Stimulated activated CD4-positive, alpha-beta T cell treated with anti-CD3 and anti-CD28 coated beads, Interleukin-1b, Interleukin-23, amount 100 ng/mL, for 1 hour (primary cell): ENCODE measurements around the gene COA4.

Source experiments
- DNase-seq, 2 donors: peaks; one replicate each; pipeline ENCODE4 v3.0.0-alpha.2; 2020; ENCODE audit warnings: low read depth in 2 of 2

The COA4 gene

DNA sequence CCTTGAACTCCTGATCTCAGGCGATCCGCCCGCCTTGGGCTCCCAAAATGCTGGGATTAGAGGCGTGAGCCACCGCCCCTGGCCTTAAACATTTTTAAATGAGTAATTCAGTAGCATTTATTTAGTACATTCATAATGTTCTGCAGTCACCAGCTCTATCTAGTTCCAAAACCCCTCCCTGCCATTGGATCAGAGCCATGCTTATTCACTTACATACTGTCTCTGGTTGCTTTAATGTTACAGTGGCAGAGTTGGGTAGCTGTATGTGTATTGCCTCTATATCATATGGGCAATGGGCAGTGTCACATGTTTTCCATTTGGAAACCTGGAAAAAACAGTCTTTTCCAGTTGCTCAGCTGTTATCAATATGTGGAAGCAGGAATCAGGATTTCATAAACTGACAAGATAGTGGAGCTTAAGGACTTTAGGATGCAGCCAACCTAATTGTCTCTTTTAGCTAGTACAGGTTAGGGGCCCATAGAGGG is 10.5 kb downstream of the COA4 start:
- no peak for DNase-seq

DNA sequence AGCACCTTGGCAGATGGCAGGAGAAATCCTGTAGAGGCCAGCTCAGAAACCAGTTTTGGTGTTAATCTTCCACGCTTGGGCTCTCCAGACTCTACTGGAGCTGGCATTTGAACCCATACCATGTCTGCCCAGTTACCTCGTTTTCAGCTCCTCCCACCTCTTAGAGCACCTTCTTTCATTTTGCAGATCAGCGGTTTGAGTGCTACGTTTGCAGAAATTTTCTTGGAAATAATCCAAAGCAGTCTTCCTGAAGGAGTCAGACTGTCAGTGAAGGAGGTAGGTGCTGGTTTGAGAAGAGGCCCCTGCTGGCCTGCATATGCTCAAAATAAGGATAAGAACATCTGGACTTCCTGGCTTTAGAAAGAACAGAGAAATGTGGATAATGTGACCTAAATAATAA is 13.7 kb downstream of the COA4 start:
- DNase-seq, result no peak

DNA sequence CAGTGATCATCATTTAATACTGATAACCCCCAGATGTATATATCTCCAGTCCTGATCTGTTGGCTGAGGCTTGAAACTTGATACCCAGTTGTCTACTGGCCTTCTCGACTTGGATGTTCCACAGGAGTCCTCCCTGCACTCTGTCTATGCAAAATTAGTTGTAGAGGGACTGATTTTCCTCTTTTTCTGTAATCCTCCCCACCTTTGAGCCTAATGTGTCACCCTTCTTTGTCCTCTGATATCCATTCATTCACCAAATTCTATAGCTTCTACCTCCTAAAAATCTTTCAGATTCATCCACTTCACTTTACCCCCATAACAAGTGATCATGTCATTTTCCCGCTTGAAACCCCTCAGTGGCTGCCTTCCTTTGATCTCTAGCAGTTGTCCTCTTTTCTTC is 16.4 kb downstream of the COA4 start:
- DNase-seq, result no peak

DNA sequence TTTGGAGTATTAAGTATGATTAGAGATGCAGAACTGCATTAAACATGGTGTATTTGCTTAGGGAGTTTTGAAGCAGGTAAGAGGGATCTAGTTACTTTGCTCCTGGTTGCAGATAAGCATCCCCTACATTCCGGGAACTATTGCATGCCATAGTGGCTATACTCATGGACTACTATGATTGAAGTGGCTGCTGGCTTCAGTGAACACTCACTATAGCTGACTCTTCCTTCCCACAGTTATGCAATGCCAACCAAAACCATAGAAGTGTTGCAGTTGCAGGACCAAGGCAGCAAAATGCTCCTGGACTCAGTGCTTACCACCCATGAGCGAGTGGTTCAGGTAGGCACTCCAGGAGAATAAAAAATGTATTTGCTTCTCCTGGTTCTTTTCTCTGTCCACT is 17.0 kb downstream of the COA4 start:
- DNase-seq, result no peak

DNA sequence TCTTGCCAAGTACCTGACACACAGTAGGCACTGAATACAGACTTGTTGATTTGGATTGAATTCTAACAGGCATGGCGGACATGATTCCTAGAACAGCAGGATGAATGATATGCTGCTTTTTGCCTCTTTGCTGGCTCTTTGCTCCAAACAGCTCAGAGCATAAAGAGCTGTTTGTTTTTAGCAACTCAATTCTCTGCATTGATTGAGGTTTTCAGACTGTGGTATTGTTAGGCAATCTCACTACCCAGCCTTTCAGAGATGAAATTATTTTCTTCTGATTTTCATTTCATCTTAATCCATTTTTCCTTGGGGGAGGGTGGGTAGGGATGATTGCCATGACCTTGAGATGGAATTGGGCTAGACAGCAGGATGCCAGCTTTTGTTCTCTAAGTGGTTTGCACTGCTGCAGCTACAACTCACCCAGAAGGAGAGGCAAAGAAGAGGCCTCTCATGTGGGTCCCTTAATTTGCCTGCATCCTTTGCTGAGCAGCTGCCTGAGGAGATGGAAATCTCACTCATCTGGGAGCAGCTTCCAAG is 20.5 kb downstream of the COA4 start:
- DNase-seq, result no peak

DNA sequence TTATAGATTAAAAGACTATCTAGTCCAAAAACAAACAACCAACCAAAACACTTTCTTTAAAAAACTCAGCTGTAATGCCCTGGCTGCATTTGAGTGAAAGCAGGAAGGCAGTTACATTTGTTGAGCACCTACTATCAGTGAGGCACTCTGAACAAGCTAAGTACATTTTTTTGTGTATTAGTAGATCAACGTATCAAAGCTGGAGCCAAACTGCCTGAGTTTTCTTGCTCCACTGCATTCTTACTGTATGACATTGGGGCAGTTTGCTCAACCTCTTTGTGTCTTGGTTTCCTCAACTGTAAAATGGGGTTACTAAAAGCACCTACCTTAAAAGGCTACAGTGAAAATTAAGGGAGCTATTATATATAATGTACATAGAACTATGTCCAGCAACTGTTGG is 22.0 kb downstream of the COA4 start:
- no peak for DNase-seq

DNA sequence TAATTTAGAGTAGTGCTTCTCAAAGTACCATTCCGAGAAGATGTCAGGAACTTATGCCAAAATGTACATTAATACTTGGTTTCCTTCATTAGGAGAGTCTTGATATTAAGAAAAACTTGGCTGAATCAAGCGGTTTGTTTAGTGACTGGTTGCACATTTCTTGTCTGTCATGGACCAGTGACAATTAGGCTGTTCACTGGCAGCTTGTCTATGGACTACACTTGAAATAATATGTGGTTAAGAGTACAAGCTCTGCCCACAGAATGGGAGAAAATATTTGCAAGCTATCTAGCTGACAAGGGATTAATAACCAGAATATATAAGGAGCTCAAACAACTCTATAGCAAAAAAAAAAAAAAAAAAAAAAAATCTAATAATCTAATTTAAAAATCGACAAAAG is 24.6 kb downstream of the COA4 start:
- DNase-seq, result no peak

DNA sequence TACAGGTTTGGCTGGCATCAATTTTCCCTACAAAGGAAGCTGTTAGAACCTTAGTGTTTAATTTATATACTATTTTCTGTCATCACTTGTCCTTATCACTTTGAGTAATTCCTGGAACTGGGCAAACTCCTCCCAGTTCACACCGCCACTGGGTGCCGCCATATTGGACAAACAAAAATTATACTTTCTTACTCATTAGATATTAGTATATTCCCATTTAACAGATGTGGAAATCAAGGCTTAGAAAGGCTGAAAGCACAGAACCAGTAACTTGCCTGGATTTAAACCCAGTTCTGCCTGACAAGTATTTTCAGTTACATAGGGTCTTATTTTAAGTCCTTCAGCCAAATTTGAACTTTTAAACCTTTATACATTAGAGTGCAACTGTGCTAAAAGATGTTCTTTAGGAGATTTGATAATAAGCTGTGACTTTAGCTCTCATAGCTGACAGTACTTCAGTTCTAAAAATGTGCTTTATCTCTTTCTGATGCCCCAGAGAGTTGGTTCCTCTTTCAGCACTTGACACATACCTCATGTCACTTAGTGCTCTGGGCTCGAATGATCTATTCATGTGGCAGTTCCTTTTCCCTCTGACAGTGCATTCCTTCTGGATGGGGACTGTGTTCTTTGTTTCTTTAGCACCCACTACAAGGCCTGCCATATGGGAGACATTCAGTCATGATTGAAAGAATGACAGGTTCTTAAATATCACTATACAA is 25.4 kb downstream of the COA4 start:
- no peak for DNase-seq

DNA sequence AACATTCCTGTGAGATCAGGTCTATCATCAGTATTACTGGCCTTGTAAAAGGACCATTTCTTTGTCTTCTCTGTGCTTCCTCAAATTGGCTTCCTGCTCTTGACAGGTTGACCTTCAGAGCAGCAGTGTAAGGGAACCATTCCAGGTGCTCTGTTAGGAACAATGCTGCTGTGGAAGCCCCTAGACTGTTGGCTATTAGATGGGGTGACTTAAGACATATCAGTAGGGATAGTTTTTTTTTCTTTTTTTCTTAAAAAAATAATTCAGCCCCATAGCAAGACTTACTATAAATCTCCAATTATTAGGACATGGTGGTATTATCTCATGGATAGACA is 37.6 kb downstream of the COA4 start:
- no peak for DNase-seq

DNA sequence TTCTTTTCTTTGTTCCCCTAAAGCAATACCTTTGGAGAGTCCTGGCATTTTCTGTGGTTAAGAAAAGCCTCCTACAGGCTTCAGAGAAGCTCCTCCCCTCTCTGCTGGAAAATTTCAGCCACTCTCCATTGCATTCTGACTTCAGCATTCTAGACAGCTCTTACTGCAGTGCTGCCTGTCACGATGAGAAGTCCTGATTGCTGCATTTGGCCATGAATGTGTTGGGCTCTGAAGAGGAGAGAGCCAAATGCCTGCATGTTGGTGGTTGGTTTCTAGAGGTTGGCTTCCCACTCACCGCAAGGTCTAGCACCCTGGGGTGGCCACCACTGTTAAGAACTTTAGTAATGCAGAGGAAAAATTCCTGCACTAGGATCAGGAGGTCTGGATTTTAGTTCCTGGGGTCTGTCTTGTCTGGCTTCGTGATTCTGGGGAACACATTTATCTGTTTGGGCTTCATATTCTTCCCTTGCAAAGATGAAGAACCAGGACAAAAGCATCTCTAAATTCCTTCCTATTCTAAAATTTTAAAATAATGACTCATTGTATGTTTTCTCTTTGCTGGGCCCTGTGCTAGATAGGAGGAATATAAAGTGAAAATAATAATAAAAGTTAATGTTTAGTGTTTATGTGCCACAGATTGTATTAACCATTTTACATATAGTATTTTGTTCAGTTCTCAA is 38.1 kb downstream of the COA4 start:
- DNase-seq, result no peak

DNA sequence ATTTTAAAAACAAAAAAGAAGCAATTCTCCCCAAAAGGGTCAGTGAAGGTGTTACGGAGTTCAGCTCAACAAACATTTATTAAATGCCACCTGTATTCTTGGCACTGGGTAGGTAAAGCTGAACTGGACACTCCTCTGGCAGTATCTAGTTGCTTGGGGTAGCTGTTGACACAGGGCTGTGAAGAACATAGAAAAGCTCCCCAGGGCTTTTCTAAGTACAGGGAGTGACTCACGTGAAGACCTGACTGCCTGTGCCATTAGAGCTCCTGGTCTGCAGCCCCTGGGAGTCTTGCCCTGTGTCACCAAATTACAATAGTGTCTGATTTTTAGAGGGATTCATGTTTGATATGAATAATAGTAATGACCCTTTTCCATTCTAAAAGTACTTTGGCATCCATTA is 43.6 kb downstream of the COA4 start:
- DNase-seq, result no peak

DNA sequence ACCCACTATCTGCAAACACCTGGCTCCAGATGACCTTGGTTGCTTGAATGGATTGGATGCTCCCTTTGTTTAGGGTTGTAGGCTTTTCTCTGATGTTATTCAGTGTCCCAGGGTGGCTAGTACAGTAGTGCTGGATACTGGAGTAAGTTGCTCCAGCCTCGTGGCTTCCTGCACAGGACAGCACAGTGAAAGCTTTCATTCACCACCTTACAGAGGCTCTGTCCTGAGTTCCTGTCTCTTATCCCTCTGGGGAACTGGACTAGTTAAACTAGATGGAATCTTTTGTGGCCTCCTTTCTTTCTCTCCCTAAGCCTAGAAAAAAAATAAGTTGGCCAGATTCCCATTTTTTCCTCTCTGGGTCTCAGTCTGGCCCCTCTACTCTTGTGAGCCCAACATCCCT is 46.4 kb downstream of the COA4 start:
- no peak for DNase-seq
